RWPE1 (cell line): ENCODE results near the gene PET100.

Experiments
- CTCF ChIA-PET: fragments of 350-600 bp; sonication (Branson Sonifier 250); formaldehyde crosslinking; extraction: SDS; loops from one replicate; lab custom pipeline; 2021; lab: Yijun Ruan, JAX
- POLR2A ChIA-PET: fragments of 400-600 bp; formaldehyde crosslinking; extraction: SDS; loops from one replicate; lab custom pipeline; 2020; ENCODE audit warnings: antibody characterized with exemption; ENCODE audit not compliant: low non-redundant PET; lab: Yijun Ruan, JAX
- DNase-seq: peaks from one replicate; pipeline ENCODE4 v3.0.0; 2012; ENCODE audit warnings: low spot score
- H3K27ac ChIP-seq: fragments of 450-650 bp; 2 replicates; pipeline ENCODE4 v1.5.1; 2017
- CTCF ChIP-seq: fragments of 450-650 bp; conservative IDR thresholded peaks from 2 replicates; pipeline ENCODE4 v1.5.1; 2017; ENCODE audit warnings: low read depth, mild to moderate bottlenecking

The PET100 gene

GRCh38 chr19:7665076-7665475 lies 35.5 kb downstream of the PET100 start:
- H3K27ac ChIP-seq, result no peak overlapping the region
- no peak for TF ChIP-seq CTCF
- DNase-seq, result no peak
- CTCF ChIA-PET, result interaction anchor here (0.6 to 1.2 kb wide), 2 partner anchors 10 to 16 kb away, joined by 3 to 6 read pairs; partner anchors contain the start of gene TRAPPC5
- POLR2A ChIA-PET, result no interaction called here

- CTCF ChIA-PET, result interaction anchor here (0.9 kb wide), 2 partner anchors 12 to 100 kb away, joined by 3 read pairs; partner anchors contain the start of gene TRAPPC5
- POLR2A ChIA-PET, result interaction anchor here (0.6 kb wide), 1 partner anchor 160 kb away, joined by 3 read pairs; no protein-coding TSS in a partner anchor
- no peak for TF ChIP-seq CTCF
- no peak within 1 kb of the TSS for H3K27ac ChIP-seq
- no peak for DNase-seq
Measured at GRCh38 chr19:7668842-7669241, 39.2 kb downstream of the PET100 start, which contains the start of gene RETN. Gene RETN, plus strand, starts transcription at chr19:7669049. Its CDS starts 278 bp downstream, at chr19:7669327.

GRCh38 chr19:7669641-7670040 lies 40.0 kb downstream of the PET100 start:
- ChIA-PET POLR2A (no interaction called here), CTCF (interaction anchor here (0.9 kb wide), 1 partner anchor 11 kb away, joined by 3 read pairs; the partner anchor contains the start of gene TRAPPC5)
- H3K27ac ChIP-seq, result no peak overlapping the region
- no peak for TF ChIP-seq CTCF
- DNase-seq, result no peak

- TF ChIP-seq CTCF, result no peak
- CTCF ChIA-PET, result interaction anchor here (1.9 kb wide), 1 partner anchor 10 kb away, joined by 9 read pairs; the partner anchor contains the start of gene TRAPPC5
- H3K27ac ChIP-seq, result no peak overlapping the region
- DNase-seq, result no peak
- POLR2A ChIA-PET, result no interaction called here
Measured at GRCh38 chr19:7670150-7670783, 40.7 kb downstream of the PET100 start.

GRCh38 chr19:7670790-7671189 lies 41.2 kb downstream of the PET100 start:
- TF ChIP-seq CTCF, result no peak
- no peak overlapping the region for H3K27ac ChIP-seq
- ChIA-PET CTCF (interaction anchor here (0.6 to 1.9 kb wide), 2 partner anchors 10 to 126 kb away, joined by 3 to 9 read pairs; partner anchors contain the start of gene TRAPPC5), POLR2A (no interaction called here)
- DNase-seq, result no peak

GRCh38 chr19:7672522-7672921 lies 42.9 kb downstream of the PET100 start:
- H3K27ac ChIP-seq, result no peak overlapping the region
- ChIA-PET POLR2A (no interaction called here), CTCF (interaction anchor here (0.7 to 1.5 kb wide), 3 partner anchors 8 to 104 kb away, joined by 3 to 5 read pairs (median 4); partner anchors contain the start of gene TRAPPC5)
- no peak for DNase-seq
- no peak for TF ChIP-seq CTCF
